ENCODE results near the gene R3HDM2. TPM values are rescaled to one million over a fixed set of nuclear protein-coding genes. Genes with fewer than 3 reads are reported as not detected.

Gene R3HDM2
- total RNA-seq, 1 experiment from 2014 or later = 45.4 TPM

DNA sequence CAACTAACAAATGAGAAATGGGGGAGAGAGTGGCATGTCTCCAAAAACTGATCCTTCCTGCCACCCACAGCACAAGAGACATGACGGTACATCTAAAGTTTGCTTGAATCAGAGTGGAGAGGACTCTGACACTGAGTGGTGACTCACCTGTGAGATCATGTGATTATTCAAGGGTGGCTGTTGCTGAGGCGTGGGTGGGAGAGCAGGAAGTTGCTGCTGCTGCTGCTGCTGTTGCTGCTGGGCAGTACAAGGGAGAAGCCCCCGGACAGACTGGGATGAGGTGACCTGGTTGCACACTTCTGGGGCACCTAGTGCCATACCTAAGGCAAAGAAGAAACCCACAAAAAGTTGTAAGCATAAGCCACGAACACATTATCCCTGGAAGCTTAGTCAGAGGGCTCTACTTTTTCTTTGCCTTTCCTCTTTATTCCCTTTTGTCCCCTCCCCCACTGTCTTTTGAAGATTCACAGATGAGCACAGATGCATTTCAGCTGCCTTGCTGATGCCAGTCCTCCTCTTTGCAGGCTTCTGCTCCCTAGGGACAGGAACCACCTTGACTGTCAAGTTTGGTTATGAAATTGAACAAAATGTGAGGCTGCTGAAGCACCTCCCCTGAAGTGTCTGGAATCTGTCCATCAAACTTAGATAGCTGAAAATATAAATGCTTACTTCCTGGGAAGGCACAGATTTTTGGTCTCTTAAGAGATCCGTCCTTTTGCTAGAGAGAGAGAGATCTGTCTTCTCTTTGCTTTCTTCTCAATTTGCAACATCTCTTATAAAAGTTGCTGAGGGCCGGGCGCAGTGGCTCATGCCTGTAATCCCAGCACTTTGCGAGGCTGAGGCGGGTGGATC is 150.4 kb downstream of the R3HDM2 start (continued):
- TF ChIP-seq, protein P1, sequence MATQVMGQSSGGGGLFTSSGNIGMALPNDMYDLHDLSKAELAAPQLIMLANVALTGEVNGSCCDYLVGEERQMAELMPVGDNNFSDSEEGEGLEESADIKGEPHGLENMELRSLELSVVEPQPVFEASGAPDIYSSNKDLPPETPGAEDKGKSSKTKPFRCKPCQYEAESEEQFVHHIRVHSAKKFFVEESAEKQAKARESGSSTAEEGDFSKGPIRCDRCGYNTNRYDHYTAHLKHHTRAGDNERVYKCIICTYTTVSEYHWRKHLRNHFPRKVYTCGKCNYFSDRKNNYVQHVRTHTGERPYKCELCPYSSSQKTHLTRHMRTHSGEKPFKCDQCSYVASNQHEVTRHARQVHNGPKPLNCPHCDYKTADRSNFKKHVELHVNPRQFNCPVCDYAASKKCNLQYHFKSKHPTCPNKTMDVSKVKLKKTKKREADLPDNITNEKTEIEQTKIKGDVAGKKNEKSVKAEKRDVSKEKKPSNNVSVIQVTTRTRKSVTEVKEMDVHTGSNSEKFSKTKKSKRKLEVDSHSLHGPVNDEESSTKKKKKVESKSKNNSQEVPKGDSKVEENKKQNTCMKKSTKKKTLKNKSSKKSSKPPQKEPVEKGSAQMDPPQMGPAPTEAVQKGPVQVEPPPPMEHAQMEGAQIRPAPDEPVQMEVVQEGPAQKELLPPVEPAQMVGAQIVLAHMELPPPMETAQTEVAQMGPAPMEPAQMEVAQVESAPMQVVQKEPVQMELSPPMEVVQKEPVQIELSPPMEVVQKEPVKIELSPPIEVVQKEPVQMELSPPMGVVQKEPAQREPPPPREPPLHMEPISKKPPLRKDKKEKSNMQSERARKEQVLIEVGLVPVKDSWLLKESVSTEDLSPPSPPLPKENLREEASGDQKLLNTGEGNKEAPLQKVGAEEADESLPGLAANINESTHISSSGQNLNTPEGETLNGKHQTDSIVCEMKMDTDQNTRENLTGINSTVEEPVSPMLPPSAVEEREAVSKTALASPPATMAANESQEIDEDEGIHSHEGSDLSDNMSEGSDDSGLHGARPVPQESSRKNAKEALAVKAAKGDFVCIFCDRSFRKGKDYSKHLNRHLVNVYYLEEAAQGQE (IDR thresholded peaks at IDR 0.05; ENCODE audit: low read depth) = no peak
- peak; percentile 94 for TF ChIP-seq JUND (IDR thresholded peaks at IDR 0.05)
- no peak; the same call in 1 of the 2 replicates for TF ChIP-seq CEBPB (IDR thresholded peaks at IDR 0.05; ENCODE audit: low read depth)
- TF ChIP-seq, protein P2, sequence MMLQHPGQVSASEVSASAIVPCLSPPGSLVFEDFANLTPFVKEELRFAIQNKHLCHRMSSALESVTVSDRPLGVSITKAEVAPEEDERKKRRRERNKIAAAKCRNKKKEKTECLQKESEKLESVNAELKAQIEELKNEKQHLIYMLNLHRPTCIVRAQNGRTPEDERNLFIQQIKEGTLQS (IDR thresholded peaks at IDR 0.05) = no peak
- TF ChIP-seq EGR1 (IDR thresholded peaks at IDR 0.05; ENCODE audit: low read depth) = peak; percentile 99
- TF ChIP-seq POLR2AphosphoS5 (IDR thresholded peaks at IDR 0.05; ENCODE audit: low read depth, low read length) = peak; percentile 38; the same call in 1 of the 2 replicates
- peak; percentile 75; the same call in 1 of the 2 replicates for TF ChIP-seq CBX3 (IDR thresholded peaks at IDR 0.05; ENCODE audit: low read depth)
- TF ChIP-seq, protein P3, sequence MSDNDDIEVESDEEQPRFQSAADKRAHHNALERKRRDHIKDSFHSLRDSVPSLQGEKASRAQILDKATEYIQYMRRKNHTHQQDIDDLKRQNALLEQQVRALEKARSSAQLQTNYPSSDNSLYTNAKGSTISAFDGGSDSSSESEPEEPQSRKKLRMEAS (IDR thresholded peaks at IDR 0.05) = peak; percentile 57; the same call in 1 of the 2 replicates
- TF ChIP-seq ELF1 (IDR thresholded peaks at IDR 0.05; ENCODE audit: borderline replicate concordance, low read depth) = peak; percentile 48; the same call in 1 of the 2 replicates
- TF ChIP-seq TCF7L2 (IDR thresholded peaks at IDR 0.05; ENCODE audit: borderline replicate concordance, extremely low read depth, insufficient read depth, insufficient read length) = peak; percentile 82
- TF ChIP-seq EZH2phosphoT487 (IDR thresholded peaks at IDR 0.05; ENCODE audit: borderline replicate concordance) = no peak
- no peak for TF ChIP-seq ZNF274 (IDR thresholded peaks at IDR 0.05; ENCODE audit: low read depth, low read length)

Measured in HCT116 (cell line).